C4-2B (cell line): ENCODE data around the gene SP3.

ENCODE experiments used
- CTCF ChIP-seq: fragments of 450-650 bp; conservative IDR thresholded peaks from 2 replicates; pipeline ENCODE4 v1.5.1; 2017; ENCODE audit warnings: mild to moderate bottlenecking
- ZFX ChIP-seq: fragments of 450-650 bp; IDR thresholded peaks from 2 replicates; pipeline ENCODE4 v1.6.1; 2017

GRCh38 chr2:173869244-173870229, 95.6 kb downstream of the SP3 start:
- no peak for TF ChIP-seq CTCF
- TF ChIP-seq ZFX = no peak
